Stimulated activated CD4-positive, alpha-beta T cell treated with anti-CD3 and anti-CD28 coated beads, Interleukin-15, amount 100 ng/mL, for 48 hours (primary cell): ENCODE measurements around the gene ATP13A5.

ENCODE experiments used
- DNase-seq, 2 donors: peaks; one replicate each; pipeline ENCODE4 v3.0.0-alpha.2; 2020; ENCODE audit warnings: low read depth in 2 of 2

The ATP13A5 gene

GRCh38 chr3:193345431-193345830 lies 33.1 kb downstream of the ATP13A5 start:
- DNase-seq, result no peak

- DNase-seq, result no peak
Observed at GRCh38 chr3:193344486-193344885, 34.1 kb downstream of the ATP13A5 start.

GRCh38 chr3:193343726-193344222 lies 34.8 kb downstream of the ATP13A5 start:
- DNase-seq, result no peak

- no peak for DNase-seq
Observed at GRCh38 chr3:193342551-193342950, 36.0 kb downstream of the ATP13A5 start.

- no peak for DNase-seq
Observed at GRCh38 chr3:193335031-193335430, 43.5 kb downstream of the ATP13A5 start.

- DNase-seq, result no peak
Observed at GRCh38 chr3:193333229-193333628, 45.3 kb downstream of the ATP13A5 start.

- no peak for DNase-seq
Observed at GRCh38 chr3:193330555-193331204, 47.9 kb downstream of the ATP13A5 start.

- DNase-seq, result no peak
Observed at GRCh38 chr3:193317682-193318300, 60.8 kb downstream of the ATP13A5 start.

GRCh38 chr3:193314161-193314560 lies 64.4 kb downstream of the ATP13A5 start:
- no peak for DNase-seq

- DNase-seq, result no peak
Observed at GRCh38 chr3:193313061-193313958, 65.2 kb downstream of the ATP13A5 start.

GRCh38 chr3:193310914-193311723 lies 67.4 kb downstream of the ATP13A5 start:
- DNase-seq, result no peak

GRCh38 chr3:193305356-193305755 lies 73.2 kb downstream of the ATP13A5 start:
- DNase-seq, result no peak

GRCh38 chr3:193301433-193301832 lies 77.1 kb downstream of the ATP13A5 start:
- no peak for DNase-seq

- DNase-seq, result no peak
Observed at GRCh38 chr3:193297421-193297820, 81.1 kb downstream of the ATP13A5 start.

GRCh38 chr3:193295985-193296384 lies 82.6 kb downstream of the ATP13A5 start:
- no peak for DNase-seq

GRCh38 chr3:193292386-193292785 lies 86.2 kb downstream of the ATP13A5 start:
- no peak for DNase-seq

GRCh38 chr3:193271101-193271840 lies 107.3 kb downstream of the ATP13A5 start:
- DNase-seq, result no peak

- DNase-seq, result no peak
Observed at GRCh38 chr3:193270451-193270850, 108.1 kb downstream of the ATP13A5 start.

- no peak for DNase-seq
Observed at GRCh38 chr3:193269343-193270028, 109.1 kb downstream of the ATP13A5 start.

GRCh38 chr3:193262707-193263106 lies 115.8 kb downstream of the ATP13A5 start:
- DNase-seq, result no peak
